Astrocyte (in vitro differentiated cells and primary cell): Measurements from ENCODE around the gene TLNRD1.

Experiments
- CTCF ChIP-seq: IDR thresholded peaks from 2 replicates; pipeline ENCODE4 v1.5.1; 2011; ENCODE audit warnings: low read depth, mild to moderate bottlenecking, inconsistent platforms, low read length, moderate library complexity; ENCODE audit not compliant: insufficient read depth
- EZH2 ChIP-seq: IDR thresholded peaks from 2 replicates; pipeline ENCODE4 v1.6.1; 2012; ENCODE audit warnings: mild to moderate bottlenecking, low read length, inconsistent platforms; ENCODE audit not compliant: insufficient read depth

DNA sequence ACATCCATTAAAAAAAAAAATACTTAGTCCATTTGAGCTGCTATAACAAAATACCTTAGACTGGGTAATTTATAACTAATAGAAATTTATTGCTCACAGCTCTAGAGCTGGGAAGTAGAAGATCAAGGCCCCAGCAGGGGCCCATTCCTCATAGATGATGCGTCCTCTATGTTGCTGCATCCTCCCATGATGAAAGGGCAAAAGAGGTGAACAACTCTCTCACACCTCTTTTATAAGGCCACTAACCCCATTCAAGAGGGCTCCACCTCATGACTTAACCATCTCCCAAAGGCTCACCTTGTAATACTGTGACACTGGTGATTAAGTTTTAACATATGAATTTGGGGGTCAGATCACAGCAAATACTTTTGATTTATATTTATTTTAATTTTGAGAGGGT, 3.0 kb upstream of the TLNRD1 start:
- TF ChIP-seq CTCF: no peak
- TF ChIP-seq EZH2: no peak
